KBM-7 (cell line): ENCODE results near the gene DNAJA3.

ENCODE experiments used
- DNase-seq: peaks from one replicate; pipeline ENCODE4 v3.0.0-alpha.2; 2015
- in situ Hi-C: fragments of 300-500 bp; cut with MboI; formaldehyde crosslinking; loops from 2 replicates; pipeline ENCODE4 v1.14.3; 2020; ENCODE audit warnings: low sequenced_read_pairs, low pct_unique_long_range_greater_than_20kb, mixed read lengths

Gene DNAJA3

GRCh38 chr16:4403133-4403949, 22.3 kb upstream of the DNAJA3 start:
- in situ Hi-C loops, result no loop called here
- DNase-seq, result no peak

DNA sequence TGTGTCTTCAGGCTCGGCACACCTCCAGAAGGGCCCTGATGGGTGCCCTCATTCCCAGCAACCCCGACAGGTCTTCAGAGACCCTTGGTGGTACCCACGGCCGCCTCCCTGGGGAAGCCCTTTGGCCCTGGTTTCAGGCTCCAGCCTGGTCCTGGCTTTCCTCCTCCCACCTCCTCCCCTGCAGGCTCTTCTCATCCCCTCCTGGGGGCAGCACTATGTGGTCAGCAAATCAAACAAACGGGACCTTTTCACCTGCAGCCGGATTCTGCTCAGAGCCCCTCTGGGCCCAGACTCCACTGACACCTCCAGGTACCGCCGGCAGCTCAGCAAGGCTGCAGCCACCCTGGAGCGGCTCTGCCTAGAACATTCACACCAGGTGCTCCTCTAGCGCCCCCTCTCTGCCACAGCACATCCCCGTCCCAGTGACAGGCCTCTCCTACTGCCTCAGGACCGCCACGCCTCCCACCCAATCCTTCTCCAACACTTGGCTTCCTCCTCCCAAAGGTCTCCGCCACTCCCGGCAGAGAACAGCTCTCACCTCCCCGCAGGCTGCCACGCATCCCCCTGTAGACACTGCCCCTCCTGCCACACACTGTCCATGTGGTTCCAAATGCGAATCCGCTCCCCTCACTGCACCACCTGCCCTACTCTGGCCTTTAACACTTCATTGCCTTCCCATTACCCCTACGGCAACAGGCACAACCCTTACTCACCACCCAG, 21.3 kb upstream of the DNAJA3 start:
- DNase-seq, result peak; percentile 70
- in situ Hi-C loops, result no loop called here

GRCh38 chr16:4404967-4405696, 20.5 kb upstream of the DNAJA3 start:
- in situ Hi-C loops, result no loop called here

GRCh38 chr16:4407543-4408322, 17.9 kb upstream of the DNAJA3 start:
- DNase-seq, result no peak

More at GRCh38 chr16:4404967-4405696, 20.5 kb upstream of the DNAJA3 start:
- DNase-seq, result no peak

GRCh38 chr16:4408323-4408690, 17.4 kb upstream of the DNAJA3 start:
- no peak for DNase-seq
- in situ Hi-C loops, result no loop called here

More at GRCh38 chr16:4407543-4408322, 17.9 kb upstream of the DNAJA3 start:
- in situ Hi-C loops, result no loop called here

GRCh38 chr16:4409081-4409932, 16.4 kb upstream of the DNAJA3 start:
- DNase-seq, result no peak
- in situ Hi-C loops, result no loop called here

GRCh38 chr16:4410335-4411075, 15.2 kb upstream of the DNAJA3 start:
- in situ Hi-C loops, result no loop called here
- DNase-seq, result no peak

GRCh38 chr16:4411684-4412083, 14.0 kb upstream of the DNAJA3 start:
- in situ Hi-C loops, result no loop called here
- DNase-seq, result no peak

- DNase-seq, result no peak
- in situ Hi-C loops, result no loop called here
Measured at GRCh38 chr16:4412159-4412558, 13.5 kb upstream of the DNAJA3 start.

GRCh38 chr16:4412854-4413253, 12.8 kb upstream of the DNAJA3 start:
- in situ Hi-C loops, result no loop called here

GRCh38 chr16:4414187-4414917, 11.3 kb upstream of the DNAJA3 start:
- in situ Hi-C loops, result no loop called here
- no peak for DNase-seq

More at GRCh38 chr16:4412854-4413253, 12.8 kb upstream of the DNAJA3 start:
- no peak for DNase-seq

DNA sequence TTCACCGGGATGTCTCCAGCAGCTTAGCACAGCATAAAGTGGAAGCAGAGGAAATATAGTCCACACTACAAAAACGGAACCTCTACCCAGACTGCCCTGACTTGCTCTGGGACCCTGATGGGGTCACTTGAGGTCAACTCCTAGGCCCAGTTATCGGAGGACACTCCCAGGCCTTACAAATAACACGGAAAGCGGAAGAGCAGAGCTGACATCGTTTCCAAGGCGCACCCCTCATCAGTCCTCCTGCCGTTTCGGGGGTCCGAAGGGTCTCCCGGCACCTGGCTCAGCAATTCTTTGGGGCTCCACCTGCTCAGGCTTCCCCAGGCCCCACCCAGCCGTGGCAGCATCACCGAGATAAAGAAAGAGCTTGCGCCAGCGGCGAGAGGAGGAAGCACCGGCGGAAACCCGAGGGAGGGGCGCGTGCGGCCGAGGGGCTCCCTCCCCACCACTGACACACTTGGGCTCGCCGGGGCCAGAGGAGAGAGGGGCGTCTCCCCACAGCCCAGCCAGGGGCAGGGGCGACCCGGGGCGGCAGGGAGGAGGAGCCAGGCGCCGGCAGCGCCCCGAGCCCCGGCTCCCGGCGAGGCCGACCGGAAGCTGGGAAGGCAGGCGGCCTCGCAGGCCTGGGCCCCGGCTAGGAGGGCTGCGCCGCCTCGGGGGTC, 10.0 kb upstream of the DNAJA3 start:
- peak; percentile 89 for DNase-seq
- in situ Hi-C loops, result no loop called here

GRCh38 chr16:4416200-4417032, 9.3 kb upstream of the DNAJA3 start, which contains the start of gene CORO7:
Gene CORO7 (minus strand): TSS chr16:4416596. CDS start chr16:4416518, 78 bp downstream.
- peak; percentile 94 for DNase-seq
- in situ Hi-C loops, result no loop called here

GRCh38 chr16:4419402-4419959, 6.2 kb upstream of the DNAJA3 start:
- in situ Hi-C loops, result no loop called here
- DNase-seq, result no peak

DNA sequence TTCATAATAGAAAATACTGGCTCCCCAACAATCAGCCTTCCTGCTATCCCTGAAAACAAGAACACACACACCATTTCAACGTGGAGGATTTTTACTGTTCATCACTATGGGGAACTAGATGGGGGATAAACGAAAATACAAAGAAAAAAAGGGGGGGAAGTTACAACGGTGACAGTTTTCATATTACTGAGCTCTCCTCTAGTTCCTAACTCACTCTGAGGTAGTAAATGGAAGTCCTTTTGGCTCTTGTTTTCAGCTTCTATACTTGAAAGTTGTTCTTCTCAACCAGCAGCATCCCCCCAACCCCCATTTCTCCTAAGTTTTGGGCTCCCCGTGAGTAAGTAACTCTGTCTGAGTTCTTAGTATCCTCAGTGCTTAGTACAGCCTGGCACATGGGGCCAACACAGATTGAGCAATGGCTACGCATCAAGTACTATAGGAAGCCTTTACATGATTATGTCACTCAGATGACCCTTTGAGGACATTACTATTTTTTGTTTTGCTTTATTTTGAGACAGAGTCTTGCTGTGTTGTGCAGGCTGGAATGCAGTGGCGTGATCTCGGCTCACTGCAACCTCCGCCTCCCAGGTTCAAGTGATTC, 5.1 kb upstream of the DNAJA3 start:
- in situ Hi-C loops, result no loop called here
- peak; percentile 20 for DNase-seq
